ENCODE data around the gene VCL.

Gene VCL

GRCh38 chr10:74160013-74160412 lies 162.1 kb downstream of the VCL start:
- no peak for DNase-seq

- no peak for DNase-seq
These were observed 165.6 kb downstream of the VCL start for GRCh38 chr10:74163319-74164068.

- no peak for DNase-seq
These were observed 167.0 kb downstream of the VCL start for GRCh38 chr10:74164716-74165529.

GRCh38 chr10:74165530-74165901 lies 167.6 kb downstream of the VCL start:
- no peak for DNase-seq

GRCh38 chr10:74167443-74167842 lies 169.5 kb downstream of the VCL start:
- DNase-seq: no peak

Measured in effector CD4-positive, alpha-beta T cell (primary cell).